ENCODE results near the gene PGAM5. TPM values are rescaled to one million over a fixed set of nuclear protein-coding genes. Genes with fewer than 3 reads are reported as not detected.

Gene PGAM5
- total RNA-seq, 1 experiment from 2014 or later: 78.1 TPM

DNA sequence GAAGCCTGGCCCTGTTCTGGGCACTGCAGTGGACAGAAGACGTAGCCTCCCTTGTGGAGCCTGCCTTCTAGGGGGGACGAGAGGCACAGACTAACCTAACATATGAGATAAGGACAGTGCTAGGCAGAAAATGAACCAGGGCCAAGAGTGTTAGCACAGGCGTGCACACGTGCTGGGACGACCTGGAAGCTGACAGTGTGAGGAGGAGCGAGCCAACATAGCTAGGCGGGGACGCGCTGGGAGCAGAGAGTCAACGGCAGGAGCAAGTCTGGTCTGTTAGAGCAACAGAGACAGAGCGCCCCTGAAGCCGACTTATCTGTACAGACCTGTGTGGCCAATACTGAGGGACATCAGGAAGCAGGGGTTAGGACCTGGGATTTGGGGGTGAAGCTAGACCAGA, 15.2 kb upstream of the PGAM5 start:
- no peak for DNase-seq
- Histone ChIP-seq H3K4me3 (ENCODE audit: low read depth, low read length) (no peak overlapping the region), H3K27me3 (replicated peaks; ENCODE audit: control insufficient read depth, insufficient read depth, low read length) (no peaks in the 10 kb centered on the region), H3K4me1 (no peaks in the 10 kb centered on the region), H3K9me3 (no peaks in the 10 kb centered on the region), H3K36me3 (ENCODE audit: control insufficient read depth, insufficient read depth, low read length) (no peaks in the 10 kb centered on the region; the same call in 1 of the 2 replicates)
- Mint-ChIP-seq H3K4me3 (ENCODE audit: unreplicated experiment) (no peak overlapping the region), H3K4me1 (ENCODE audit: low read depth, unreplicated experiment) (no peaks in the 10 kb centered on the region), H3K36me3 (ENCODE audit: insufficient read depth, unreplicated experiment) (peaks cover 61% of the 10 kb centered on the region), H3K27me3 (ENCODE audit: insufficient read depth, unreplicated experiment) (no peaks in the 10 kb centered on the region), H3K9me3 (ENCODE audit: unreplicated experiment) (no peaks in the 10 kb centered on the region), H3K27ac (ENCODE audit: unreplicated experiment) (no peak overlapping the region)
- intact Hi-C loops (cut with micrococcal nuclease; ENCODE audit: unreplicated experiment): no loop called here
- BruUV-seq (replicated peaks): no TSS peak
- ChIA-PET CTCF (no interaction called here), POLR2A (no interaction called here)
- TF ChIP-seq, protein P1, sequence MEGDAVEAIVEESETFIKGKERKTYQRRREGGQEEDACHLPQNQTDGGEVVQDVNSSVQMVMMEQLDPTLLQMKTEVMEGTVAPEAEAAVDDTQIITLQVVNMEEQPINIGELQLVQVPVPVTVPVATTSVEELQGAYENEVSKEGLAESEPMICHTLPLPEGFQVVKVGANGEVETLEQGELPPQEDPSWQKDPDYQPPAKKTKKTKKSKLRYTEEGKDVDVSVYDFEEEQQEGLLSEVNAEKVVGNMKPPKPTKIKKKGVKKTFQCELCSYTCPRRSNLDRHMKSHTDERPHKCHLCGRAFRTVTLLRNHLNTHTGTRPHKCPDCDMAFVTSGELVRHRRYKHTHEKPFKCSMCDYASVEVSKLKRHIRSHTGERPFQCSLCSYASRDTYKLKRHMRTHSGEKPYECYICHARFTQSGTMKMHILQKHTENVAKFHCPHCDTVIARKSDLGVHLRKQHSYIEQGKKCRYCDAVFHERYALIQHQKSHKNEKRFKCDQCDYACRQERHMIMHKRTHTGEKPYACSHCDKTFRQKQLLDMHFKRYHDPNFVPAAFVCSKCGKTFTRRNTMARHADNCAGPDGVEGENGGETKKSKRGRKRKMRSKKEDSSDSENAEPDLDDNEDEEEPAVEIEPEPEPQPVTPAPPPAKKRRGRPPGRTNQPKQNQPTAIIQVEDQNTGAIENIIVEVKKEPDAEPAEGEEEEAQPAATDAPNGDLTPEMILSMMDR (IDR thresholded peaks at IDR 0.05; ENCODE audit: insufficient read depth in 1 of 2, low read depth in 1 of 2, low read length in 1 of 2, severe bottlenecking in 1 of 2, unreplicated experiment in 1 of 2): no peak

DNA sequence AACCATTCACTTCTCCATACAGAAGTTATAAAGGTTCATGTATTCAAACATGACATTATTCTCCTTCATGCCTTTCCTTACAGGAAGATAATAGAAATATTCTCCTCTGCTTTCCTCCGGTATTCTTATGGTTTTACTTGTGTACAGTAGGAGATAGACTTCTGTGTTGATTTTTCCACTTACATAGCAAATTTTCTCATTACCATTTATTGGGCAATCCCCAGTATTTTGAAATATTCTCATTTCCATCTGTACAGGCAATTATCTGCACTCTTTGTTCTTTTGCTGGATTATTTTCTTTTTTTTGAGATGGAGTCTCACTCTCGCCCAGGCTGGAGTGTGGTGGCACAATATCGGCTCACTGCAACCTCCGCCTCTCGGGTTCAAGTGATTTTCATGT, 12.3 kb upstream of the PGAM5 start:
- ChIA-PET CTCF (no interaction called here), POLR2A (no interaction called here)
- H3K27me3 ChIP-seq (replicated peaks; ENCODE audit: control insufficient read depth, insufficient read depth, low read length): no peaks in the 10 kb centered on the region
- BruUV-seq (replicated peaks): no TSS peak
- DNase-seq: no peak
- H3K36me3 ChIP-seq (ENCODE audit: control insufficient read depth, insufficient read depth, low read length): no peaks in the 10 kb centered on the region
- H3K9me3 ChIP-seq: no peaks in the 10 kb centered on the region
- no peak overlapping the region for H3K27ac Mint-ChIP-seq (ENCODE audit: unreplicated experiment)
- H3K4me3 Mint-ChIP-seq (ENCODE audit: unreplicated experiment): no peak overlapping the region
- TF ChIP-seq, protein P1 (IDR thresholded peaks at IDR 0.05; ENCODE audit: insufficient read depth in 1 of 2, low read depth in 1 of 2, low read length in 1 of 2, severe bottlenecking in 1 of 2, unreplicated experiment in 1 of 2): no peak
- H3K4me1 ChIP-seq: no peaks in the 10 kb centered on the region
- H3K36me3 Mint-ChIP-seq (ENCODE audit: insufficient read depth, unreplicated experiment): peaks cover 68% of the 10 kb centered on the region
- H3K4me1 Mint-ChIP-seq (ENCODE audit: low read depth, unreplicated experiment): peaks cover 3% of the 10 kb centered on the region
- no peak overlapping the region for H3K4me3 ChIP-seq (ENCODE audit: low read depth, low read length)
- H3K27me3 Mint-ChIP-seq (ENCODE audit: insufficient read depth, unreplicated experiment): no peaks in the 10 kb centered on the region
- intact Hi-C loops (cut with micrococcal nuclease; ENCODE audit: unreplicated experiment): no loop called here
- H3K9me3 Mint-ChIP-seq (ENCODE audit: unreplicated experiment): no peaks in the 10 kb centered on the region

DNA sequence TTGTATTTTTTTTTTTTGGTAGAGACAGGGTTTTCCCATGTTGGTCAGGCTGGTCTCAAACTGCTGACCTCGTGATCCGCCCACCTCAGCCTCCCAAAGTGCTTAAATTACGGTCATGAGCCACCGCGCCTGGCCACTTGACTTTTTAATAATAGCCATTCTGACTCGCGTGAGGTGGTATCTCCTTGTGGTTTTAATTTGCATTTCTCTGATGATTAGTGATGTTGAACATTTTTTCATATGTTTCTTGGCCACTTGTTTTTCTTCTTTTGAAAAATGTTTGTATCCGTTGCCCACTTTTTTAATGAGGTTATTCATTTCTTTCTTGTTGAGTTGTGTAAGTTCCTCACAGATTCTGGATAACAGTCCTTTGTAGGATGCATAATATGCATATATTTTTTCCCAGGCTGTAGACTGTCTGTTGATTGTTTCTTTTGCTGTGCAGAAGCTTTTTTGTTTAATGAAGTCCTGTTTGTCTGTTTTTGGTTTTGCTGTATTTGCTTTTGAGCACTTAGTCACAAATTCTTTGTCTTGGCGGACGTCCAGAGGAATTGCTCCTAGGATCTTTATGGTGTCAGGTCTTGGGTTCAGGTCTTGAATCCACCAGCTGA, 10.3 kb upstream of the PGAM5 start:
- TF ChIP-seq, protein P1 (IDR thresholded peaks at IDR 0.05; ENCODE audit: insufficient read depth in 1 of 2, low read depth in 1 of 2, low read length in 1 of 2, severe bottlenecking in 1 of 2, unreplicated experiment in 1 of 2): no peak

More for the DNA sequence above, 10.3 kb upstream of the PGAM5 start:
- H3K9me3 ChIP-seq: no peaks in the 10 kb centered on the region
- H3K9me3 Mint-ChIP-seq (ENCODE audit: unreplicated experiment): no peaks in the 10 kb centered on the region
- no peaks in the 10 kb centered on the region for H3K4me1 ChIP-seq
- H3K27me3 ChIP-seq (replicated peaks; ENCODE audit: control insufficient read depth, insufficient read depth, low read length): no peaks in the 10 kb centered on the region
- H3K36me3 Mint-ChIP-seq (ENCODE audit: insufficient read depth, unreplicated experiment): peaks cover 77% of the 10 kb centered on the region
- intact Hi-C loops (cut with micrococcal nuclease; ENCODE audit: unreplicated experiment): no loop called here
- no TSS peak for BruUV-seq (replicated peaks)
- no peak for DNase-seq
- no peaks in the 10 kb centered on the region for H3K27me3 Mint-ChIP-seq (ENCODE audit: insufficient read depth, unreplicated experiment)
- ChIA-PET POLR2A (no interaction called here), CTCF (no interaction called here)
- no peaks in the 10 kb centered on the region for H3K36me3 ChIP-seq (ENCODE audit: control insufficient read depth, insufficient read depth, low read length)
- H3K4me3 Mint-ChIP-seq (ENCODE audit: unreplicated experiment): no peak overlapping the region
- no peak overlapping the region for H3K4me3 ChIP-seq (ENCODE audit: low read depth, low read length)
- peaks cover 6% of the 10 kb centered on the region for H3K4me1 Mint-ChIP-seq (ENCODE audit: low read depth, unreplicated experiment)
- H3K27ac Mint-ChIP-seq (ENCODE audit: unreplicated experiment): no peak overlapping the region
